Kidney glomerular epithelial cell (primary cell): ENCODE results near the gene NDUFV3.
"Not testable (repeated sequence)": the region's sequence is repeated elsewhere in the genome, so short reads cannot be mapped to it uniquely, and the experiment has no call there.

Experiments
- DNase-seq: peaks from one replicate; lab custom pipeline; 2025; lab: John Stamatoyannopoulos, UW

NDUFV3 gene

GRCh38 chr21:42857216-42857615, 35.9 kb upstream of the NDUFV3 start:
- DNase-seq = no peak

GRCh38 chr21:42858185-42858847, 34.8 kb upstream of the NDUFV3 start:
- DNase-seq = no peak

- DNase-seq = no peak
Observed at GRCh38 chr21:42858957-42859890, 33.9 kb upstream of the NDUFV3 start.

DNA sequence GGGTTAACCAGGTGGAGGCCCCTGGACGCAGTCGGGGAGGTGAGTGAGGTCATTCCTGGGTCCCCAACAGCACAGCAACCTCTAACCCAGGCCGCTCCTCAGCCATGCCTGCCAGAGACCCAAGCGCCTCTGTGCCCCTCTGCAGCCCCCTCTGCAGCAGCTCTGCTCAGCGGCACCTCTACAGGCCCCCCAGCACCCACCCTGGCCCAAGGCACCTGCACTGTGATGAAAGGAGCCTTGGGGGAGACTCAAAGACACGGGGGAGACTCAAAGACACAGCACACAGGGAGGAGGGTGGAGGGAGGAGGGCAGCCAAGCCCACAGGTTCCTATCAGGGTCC, 33.2 kb upstream of the NDUFV3 start:
- no peak for DNase-seq

GRCh38 chr21:42860345-42860744, 32.8 kb upstream of the NDUFV3 start:
- no peak for DNase-seq

DNA sequence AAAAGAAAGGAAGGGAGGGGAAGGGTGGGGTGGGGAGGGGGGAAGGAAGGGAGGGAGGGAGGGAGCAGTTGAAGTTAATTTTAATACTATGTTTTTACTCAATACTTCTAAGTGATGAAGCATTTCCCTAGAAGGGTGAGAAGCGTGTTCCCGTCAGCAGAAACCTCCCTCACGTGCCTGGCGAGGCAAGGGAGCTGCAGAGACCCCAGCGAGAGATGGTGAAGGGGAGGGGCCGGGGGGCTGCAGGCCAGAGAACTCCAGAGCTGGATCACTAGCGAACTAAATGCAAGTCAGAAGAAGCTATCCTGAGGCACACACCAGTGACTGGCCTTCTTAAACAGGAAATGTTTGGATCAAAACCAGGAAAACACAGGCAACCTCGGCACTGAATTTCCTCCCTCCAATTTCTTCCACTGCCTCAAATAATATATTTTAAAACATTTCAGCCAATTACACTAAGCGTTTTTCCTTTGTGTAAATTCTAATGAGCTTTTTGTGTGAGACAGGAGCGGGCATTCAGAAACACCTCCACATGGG, 31.7 kb upstream of the NDUFV3 start:
- no peak for DNase-seq

DNA sequence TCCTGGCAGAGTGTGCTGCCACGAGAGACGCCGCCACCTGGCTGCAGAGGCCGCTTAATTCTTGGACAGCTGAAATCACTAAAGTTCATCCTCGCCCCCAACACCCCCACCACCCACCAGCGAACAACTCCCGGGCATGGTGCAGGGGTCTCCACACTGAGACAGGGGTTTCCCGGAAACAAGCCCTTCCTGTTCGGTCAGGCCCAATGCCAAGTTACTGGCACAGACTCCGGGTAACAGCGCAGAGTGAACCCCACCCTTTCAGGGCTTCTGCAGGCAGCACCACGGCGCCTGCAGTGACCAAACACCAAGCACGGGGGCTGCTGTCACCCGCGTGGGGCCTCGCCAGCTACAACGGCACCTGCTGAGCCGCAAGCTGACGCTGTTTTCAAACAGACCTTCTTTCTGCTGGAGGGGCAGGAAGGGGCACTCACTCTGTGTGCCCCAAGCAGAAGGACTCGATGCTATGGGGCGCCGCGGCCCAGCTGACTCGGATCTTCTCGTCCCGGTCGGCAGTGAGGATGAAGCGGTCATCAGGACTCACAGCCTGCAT, 31.2 kb upstream of the NDUFV3 start:
- no peak for DNase-seq

DNA sequence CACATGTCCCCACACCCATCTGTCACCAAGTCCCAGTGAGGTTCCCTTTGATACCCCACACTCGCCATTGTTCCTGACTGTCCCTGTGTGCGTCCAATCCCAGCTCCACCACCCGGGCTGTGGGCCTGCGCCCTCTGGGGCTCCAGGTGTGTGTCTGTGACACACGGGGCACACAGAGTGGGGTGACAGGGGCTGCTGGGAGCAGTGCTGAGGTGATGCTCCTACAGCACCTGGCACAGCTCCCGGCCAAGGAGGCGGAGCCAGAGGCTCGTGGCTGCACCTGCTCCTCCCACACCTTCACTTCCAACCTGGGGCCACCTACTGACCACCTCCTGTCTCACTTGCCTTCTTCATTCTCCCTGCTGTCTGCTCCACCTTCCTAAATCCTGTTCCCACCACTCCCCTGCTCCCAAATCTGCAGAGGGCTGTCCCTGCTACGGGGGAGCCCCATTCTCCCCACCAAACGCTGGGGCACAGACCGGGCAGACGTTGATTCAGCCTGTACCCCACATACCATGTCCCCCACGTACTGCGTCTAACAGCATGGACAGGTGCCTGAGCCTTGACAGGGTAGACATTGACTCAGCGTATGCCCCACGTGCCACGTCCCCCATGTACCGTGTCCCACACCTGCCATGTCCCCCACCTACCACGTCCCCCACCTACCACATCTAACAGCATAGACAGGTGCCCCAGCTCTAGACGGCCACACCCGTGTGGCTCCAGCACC, 30.2 kb upstream of the NDUFV3 start:
- DNase-seq = no peak

- DNase-seq = no peak
Observed at GRCh38 chr21:42863504-42863870, 29.6 kb upstream of the NDUFV3 start.

DNA sequence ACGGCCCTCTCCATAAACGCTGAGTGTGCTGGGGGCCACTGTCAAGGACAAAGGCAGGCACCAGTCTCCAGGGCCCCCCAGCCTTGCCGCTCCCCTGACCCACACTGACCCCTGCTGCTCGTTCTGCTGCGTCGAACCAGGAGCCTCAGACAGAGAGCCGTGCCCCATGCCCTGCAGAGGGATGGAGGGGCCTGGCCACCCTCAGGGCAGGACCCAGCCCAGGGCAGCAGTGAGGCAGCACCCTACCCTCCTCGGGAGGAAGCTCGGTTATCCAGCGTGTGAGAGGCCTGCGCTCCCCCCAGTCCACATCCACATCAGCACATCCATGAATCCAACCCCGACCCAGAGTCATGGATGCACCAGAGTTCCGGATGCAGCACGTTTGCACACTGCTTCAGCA, 28.8 kb upstream of the NDUFV3 start:
- no peak for DNase-seq

- no peak for DNase-seq
Observed at GRCh38 chr21:42864815-42865775, 28.0 kb upstream of the NDUFV3 start.

DNA sequence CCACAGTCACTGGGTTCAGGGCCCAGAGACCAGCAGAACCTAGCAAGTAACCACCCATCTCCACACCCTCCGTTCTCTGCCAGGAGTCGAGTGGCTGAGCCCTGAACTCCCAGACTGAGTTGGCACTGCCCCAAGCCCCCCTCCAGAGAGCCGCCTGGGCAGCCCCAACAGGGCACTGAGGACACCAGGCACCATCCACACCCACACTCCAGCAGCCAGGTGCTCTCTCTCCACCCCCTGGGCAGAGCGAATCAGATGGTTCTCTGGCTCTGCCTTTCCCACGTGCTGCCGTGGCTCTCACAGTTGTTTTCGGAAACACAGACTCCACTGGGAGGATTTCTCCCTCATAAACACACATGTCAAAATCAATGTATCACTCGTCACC, 27.3 kb upstream of the NDUFV3 start:
- no peak for DNase-seq

DNA sequence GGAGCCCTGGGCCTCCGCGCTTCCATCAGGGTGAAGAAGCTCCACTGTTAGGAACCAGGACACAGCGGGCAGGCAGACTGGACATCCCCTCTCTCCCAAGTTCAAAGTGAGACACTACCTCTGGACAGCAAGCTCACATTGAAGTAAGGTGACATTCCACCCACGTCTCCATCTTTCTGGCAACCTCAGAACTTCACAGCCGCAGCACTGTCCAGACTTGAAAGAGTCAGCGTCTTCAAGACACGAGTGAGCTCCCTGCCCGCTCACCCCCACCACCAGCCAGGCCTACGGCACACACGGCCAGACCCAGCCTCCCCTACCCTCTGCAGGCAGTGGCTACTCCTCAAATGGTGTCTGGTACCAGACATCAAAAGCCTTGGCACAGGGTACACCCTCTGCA, 24.9 kb upstream of the NDUFV3 start:
- DNase-seq = no peak

DNA sequence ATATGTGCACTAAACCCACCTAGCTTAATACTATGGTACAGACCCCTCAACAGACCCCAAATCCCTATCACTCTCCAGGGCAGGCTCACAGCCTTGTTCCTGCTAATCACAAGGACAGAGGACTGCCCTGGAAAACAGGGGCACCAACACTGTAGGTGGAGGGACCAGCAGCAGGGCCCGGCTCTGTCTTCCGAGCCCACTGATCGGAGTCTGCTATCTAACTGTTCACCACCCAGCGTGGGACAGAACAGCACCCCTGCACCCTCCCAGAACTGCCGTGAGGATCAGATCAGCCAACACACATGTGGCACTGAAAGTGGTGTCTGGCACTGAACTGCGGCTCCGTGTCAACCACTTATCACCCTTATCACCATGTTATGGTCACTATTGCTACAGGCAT, 20.0 kb upstream of the NDUFV3 start:
- DNase-seq = no peak

DNA sequence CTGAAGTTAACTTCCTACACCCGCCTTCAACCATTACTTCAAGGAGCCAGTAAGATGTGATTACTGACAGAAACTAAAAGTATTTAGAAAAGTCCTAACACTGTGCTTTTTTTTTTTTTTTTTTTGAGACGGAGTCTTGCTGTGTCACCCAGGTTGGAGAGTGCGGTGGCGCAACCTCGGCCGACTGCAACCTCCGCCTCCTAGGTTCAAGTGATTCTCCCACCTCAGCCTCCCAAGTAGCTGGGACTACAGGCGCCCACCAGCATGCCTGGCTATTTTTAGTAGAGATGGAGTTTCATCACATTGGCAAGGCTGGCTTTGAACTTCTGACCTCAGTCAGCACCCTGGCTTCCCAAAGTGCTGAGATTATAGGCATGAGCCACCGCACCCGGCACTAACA, 17.3 kb upstream of the NDUFV3 start:
- DNase-seq = not testable (repeated sequence)

DNA sequence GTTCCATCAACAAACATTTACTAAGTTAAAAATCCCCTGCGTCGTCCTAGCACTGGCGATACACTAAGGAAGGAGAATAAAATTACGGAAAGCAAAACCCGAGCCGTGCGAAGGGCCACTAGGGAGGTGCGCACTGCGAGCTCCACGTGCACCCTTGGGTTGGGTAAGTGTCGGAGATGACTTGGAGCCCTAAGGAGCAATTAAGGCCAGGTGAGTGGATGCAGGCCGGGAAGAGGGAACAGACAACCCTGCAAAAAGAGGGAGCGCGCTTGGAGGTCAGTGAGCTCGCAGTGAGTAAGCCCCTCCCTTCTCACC, 14.5 kb upstream of the NDUFV3 start:
- no peak for DNase-seq

GRCh38 chr21:42878993-42879787, 13.9 kb upstream of the NDUFV3 start, which contains the start of gene WDR4:
Gene WDR4, minus strand, starts transcription at chr21:42879539. Its CDS starts 44 bp downstream, at chr21:42879495.
- DNase-seq = peak; percentile 95

- DNase-seq = no peak
Observed at GRCh38 chr21:42880352-42880751, 12.8 kb upstream of the NDUFV3 start.

DNA sequence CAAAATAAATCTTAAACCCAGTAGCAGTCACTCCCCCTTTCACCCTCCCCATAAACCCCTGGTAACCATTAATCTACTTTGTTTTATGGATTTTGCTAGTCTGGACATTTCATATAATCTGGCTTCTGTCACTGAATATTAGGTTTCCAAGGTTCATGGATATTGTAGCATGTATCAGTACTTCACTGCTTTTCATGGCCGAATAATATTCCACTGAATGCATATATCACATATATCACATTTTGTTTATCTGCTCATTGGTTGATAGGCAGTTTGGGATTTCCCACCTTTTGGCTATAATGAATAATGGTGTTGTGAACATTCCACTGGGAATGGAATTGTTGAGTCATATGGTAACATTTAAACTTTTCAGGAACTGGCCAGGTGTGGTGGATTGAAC, 9.2 kb upstream of the NDUFV3 start:
- no peak for DNase-seq

GRCh38 chr21:42887326-42887725, 5.8 kb upstream of the NDUFV3 start:
- no peak for DNase-seq

- DNase-seq = no peak
Observed at GRCh38 chr21:42892582-42892930, 553 bp upstream of the NDUFV3 start.
